22Rv1 (cell line): Measurements from ENCODE around the gene ATXN7L1.
"Not testable (repeated sequence)": the region's sequence is repeated elsewhere in the genome, so short reads cannot be mapped to it uniquely, and the experiment has no call there.

ENCODE experiments used
- H3K27ac ChIP-seq: fragments of 450-650 bp; 2 replicates; pipeline ENCODE4 v1.5.1; 2017
- CTCF ChIP-seq: fragments of 450-650 bp; IDR thresholded peaks from 2 replicates; pipeline ENCODE4 v1.5.1; 2017; ENCODE audit warnings: mild to moderate bottlenecking
- ZFX ChIP-seq: fragments of 450-650 bp; IDR thresholded peaks from 2 replicates; pipeline ENCODE4 v1.6.1; 2017; ENCODE audit warnings: antibody characterized with exemption, borderline replicate concordance

Gene ATXN7L1

DNA sequence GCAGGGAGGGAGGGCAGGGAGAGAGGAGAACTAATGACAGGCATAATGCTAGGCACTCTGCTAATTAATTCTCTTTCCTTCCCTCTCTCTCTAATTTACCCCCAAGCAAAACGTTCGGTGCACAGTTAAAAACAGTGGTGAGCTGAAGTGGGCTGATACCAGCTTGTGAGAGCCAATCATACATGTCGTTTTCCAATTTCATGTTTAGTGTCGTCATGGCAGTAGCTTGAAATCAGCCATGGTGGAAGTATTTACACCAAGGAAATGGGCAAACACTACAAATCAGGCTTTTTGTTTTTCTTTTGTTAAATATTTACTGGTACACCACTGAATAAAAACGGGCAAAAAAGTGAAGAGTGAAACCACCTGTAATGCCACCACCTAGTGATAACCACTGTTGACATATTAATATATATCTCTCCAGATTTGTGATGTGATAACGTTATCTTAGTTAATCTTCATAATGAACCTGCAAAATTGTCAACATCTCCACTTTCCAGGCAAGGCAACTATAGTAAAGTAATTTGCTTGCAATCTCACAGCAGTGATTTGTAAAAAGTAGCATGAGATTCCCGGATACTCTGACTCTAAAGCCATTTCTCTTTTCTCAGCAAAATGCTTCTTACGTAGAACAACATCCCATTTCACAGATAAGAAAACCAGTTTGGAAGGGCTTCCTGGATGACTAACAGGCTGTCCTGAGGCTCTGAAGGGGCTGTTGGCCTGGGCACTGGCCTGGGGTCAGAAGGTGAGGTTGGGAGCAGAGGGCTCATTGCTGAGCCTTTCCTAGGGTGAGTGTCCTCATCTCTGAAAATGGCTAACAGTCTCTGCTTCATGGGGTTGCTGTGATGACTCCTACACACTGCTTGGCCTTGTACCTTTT is 83.7 kb downstream of the ATXN7L1 start:
- H3K27ac ChIP-seq, result no peak overlapping the region
- TF ChIP-seq CTCF, result no peak
- no peak for TF ChIP-seq ZFX

- H3K27ac ChIP-seq, result no peak overlapping the region
- TF ChIP-seq CTCF, result no peak
- TF ChIP-seq ZFX, result no peak
Measured at GRCh38 chr7:105791926-105792325, 84.5 kb downstream of the ATXN7L1 start.

- H3K27ac ChIP-seq, result no peak overlapping the region
Measured at GRCh38 chr7:105790996-105791395, 85.4 kb downstream of the ATXN7L1 start.

GRCh38 chr7:105790452-105790851 is 85.9 kb downstream of the ATXN7L1 start:
- H3K27ac ChIP-seq, result not testable (repeated sequence)

More at GRCh38 chr7:105790996-105791395, 85.4 kb downstream of the ATXN7L1 start:
- TF ChIP-seq ZFX, result no peak
- TF ChIP-seq CTCF, result no peak

- no peak for TF ChIP-seq CTCF
- no peak for TF ChIP-seq ZFX
- no peak overlapping the region for H3K27ac ChIP-seq
Measured at GRCh38 chr7:105788816-105789349, 87.5 kb downstream of the ATXN7L1 start.

DNA sequence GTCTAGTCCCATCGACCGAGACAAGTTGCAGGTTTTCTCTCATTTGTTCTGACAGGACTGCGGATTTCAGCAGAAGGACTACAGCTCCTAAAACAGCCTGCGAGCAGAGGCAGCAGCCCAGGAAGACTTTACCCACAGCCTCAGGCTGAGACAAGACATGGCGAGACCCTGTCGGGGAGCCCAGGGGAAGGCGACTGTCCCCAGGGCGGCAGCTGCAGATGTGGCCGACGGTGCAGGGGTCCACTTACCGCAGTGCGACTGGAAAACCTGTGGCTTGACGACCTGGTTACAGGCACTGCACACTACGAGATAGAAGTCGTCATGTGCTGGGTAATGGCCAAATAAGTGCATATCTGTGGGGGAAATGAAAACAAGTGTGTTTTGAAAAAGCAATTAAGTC is 88.0 kb downstream of the ATXN7L1 start:
- H3K27ac ChIP-seq, result no peak overlapping the region
- no peak for TF ChIP-seq ZFX
- TF ChIP-seq CTCF, result no peak

GRCh38 chr7:105787793-105788192 is 88.6 kb downstream of the ATXN7L1 start:
- H3K27ac ChIP-seq, result no peak overlapping the region
- TF ChIP-seq CTCF, result no peak
- no peak for TF ChIP-seq ZFX
